ENCODE data around the gene PAAF1.
"Not testable (repeated sequence)": the region's sequence is repeated elsewhere in the genome, so short reads cannot be mapped to it uniquely, and the experiment has no call there.

Gene PAAF1, protein sequence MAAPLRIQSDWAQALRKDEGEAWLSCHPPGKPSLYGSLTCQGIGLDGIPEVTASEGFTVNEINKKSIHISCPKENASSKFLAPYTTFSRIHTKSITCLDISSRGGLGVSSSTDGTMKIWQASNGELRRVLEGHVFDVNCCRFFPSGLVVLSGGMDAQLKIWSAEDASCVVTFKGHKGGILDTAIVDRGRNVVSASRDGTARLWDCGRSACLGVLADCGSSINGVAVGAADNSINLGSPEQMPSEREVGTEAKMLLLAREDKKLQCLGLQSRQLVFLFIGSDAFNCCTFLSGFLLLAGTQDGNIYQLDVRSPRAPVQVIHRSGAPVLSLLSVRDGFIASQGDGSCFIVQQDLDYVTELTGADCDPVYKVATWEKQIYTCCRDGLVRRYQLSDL

DNA sequence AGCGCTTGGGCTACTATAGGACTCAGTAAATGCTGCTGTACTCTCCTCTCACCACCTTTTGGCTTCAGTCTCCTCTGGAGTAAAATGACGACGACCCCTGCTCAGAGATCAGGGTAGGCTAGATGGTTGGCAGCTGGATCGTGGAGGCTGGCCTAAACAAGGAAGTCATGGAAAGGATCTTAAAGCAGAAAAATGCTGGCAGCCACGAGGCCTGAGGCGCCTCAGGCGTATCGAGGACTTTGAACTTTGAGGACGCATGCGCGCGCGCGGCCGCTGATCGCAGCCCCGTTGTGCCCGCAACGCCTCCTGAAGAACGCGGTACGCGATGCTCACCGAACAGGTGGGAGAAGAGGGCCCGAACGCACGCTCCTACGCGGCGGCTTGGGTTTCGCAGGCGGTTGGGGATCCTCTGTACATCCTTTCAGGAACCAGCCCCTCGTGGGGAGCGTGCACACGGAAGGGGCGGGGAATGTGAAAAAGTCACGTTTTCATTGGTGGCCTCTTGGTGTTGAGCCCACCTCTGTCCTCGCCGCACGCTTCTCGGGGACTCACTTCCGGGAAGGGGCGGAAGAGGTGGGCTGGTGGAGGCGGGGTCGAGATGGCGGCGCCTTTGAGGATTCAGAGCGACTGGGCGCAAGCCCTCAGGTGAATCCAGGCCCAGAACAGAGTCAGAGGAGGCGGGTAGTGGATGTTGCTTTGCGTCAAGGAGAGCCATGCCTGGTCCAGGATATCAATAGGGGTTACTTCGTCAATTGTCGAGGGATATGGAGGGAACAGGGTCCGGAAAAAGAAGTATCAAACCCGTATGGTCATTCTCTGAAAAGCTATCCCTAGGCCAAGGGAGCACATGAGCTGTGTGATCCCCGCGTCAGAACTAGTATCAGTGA lies at the start of gene PAAF1, which contains the start of gene COA4:
Gene PAAF1 (plus strand): TSS at position 576 of the 887 bp plus-strand sequence. CDS start 23 bp downstream, at position 599.
Gene COA4 (minus strand): TSS at position 423 of the 887 bp plus-strand sequence. CDS start 3,468 bp downstream, outside the sequence.
- DNase-seq, result peak; percentile 76

DNA sequence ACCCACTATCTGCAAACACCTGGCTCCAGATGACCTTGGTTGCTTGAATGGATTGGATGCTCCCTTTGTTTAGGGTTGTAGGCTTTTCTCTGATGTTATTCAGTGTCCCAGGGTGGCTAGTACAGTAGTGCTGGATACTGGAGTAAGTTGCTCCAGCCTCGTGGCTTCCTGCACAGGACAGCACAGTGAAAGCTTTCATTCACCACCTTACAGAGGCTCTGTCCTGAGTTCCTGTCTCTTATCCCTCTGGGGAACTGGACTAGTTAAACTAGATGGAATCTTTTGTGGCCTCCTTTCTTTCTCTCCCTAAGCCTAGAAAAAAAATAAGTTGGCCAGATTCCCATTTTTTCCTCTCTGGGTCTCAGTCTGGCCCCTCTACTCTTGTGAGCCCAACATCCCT lies 46.5 kb upstream of the PAAF1 start:
- no peak for DNase-seq

- no peak for DNase-seq
These were observed 43.7 kb upstream of the PAAF1 start for GRCh38 chr11:73833067-73833466.

- DNase-seq, result no peak
These were observed 38.2 kb upstream of the PAAF1 start for GRCh38 chr11:73838443-73839122.

GRCh38 chr11:73839123-73839457 lies 37.7 kb upstream of the PAAF1 start:
- DNase-seq, result no peak

DNA sequence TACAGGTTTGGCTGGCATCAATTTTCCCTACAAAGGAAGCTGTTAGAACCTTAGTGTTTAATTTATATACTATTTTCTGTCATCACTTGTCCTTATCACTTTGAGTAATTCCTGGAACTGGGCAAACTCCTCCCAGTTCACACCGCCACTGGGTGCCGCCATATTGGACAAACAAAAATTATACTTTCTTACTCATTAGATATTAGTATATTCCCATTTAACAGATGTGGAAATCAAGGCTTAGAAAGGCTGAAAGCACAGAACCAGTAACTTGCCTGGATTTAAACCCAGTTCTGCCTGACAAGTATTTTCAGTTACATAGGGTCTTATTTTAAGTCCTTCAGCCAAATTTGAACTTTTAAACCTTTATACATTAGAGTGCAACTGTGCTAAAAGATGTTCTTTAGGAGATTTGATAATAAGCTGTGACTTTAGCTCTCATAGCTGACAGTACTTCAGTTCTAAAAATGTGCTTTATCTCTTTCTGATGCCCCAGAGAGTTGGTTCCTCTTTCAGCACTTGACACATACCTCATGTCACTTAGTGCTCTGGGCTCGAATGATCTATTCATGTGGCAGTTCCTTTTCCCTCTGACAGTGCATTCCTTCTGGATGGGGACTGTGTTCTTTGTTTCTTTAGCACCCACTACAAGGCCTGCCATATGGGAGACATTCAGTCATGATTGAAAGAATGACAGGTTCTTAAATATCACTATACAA lies 25.6 kb upstream of the PAAF1 start:
- DNase-seq, result no peak

DNA sequence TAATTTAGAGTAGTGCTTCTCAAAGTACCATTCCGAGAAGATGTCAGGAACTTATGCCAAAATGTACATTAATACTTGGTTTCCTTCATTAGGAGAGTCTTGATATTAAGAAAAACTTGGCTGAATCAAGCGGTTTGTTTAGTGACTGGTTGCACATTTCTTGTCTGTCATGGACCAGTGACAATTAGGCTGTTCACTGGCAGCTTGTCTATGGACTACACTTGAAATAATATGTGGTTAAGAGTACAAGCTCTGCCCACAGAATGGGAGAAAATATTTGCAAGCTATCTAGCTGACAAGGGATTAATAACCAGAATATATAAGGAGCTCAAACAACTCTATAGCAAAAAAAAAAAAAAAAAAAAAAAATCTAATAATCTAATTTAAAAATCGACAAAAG lies 24.8 kb upstream of the PAAF1 start:
- DNase-seq, result no peak

DNA sequence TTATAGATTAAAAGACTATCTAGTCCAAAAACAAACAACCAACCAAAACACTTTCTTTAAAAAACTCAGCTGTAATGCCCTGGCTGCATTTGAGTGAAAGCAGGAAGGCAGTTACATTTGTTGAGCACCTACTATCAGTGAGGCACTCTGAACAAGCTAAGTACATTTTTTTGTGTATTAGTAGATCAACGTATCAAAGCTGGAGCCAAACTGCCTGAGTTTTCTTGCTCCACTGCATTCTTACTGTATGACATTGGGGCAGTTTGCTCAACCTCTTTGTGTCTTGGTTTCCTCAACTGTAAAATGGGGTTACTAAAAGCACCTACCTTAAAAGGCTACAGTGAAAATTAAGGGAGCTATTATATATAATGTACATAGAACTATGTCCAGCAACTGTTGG lies 22.1 kb upstream of the PAAF1 start:
- DNase-seq, result no peak

DNA sequence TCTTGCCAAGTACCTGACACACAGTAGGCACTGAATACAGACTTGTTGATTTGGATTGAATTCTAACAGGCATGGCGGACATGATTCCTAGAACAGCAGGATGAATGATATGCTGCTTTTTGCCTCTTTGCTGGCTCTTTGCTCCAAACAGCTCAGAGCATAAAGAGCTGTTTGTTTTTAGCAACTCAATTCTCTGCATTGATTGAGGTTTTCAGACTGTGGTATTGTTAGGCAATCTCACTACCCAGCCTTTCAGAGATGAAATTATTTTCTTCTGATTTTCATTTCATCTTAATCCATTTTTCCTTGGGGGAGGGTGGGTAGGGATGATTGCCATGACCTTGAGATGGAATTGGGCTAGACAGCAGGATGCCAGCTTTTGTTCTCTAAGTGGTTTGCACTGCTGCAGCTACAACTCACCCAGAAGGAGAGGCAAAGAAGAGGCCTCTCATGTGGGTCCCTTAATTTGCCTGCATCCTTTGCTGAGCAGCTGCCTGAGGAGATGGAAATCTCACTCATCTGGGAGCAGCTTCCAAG lies 20.7 kb upstream of the PAAF1 start:
- DNase-seq, result no peak

GRCh38 chr11:73859671-73860070 lies 17.1 kb upstream of the PAAF1 start:
- no peak for DNase-seq

DNA sequence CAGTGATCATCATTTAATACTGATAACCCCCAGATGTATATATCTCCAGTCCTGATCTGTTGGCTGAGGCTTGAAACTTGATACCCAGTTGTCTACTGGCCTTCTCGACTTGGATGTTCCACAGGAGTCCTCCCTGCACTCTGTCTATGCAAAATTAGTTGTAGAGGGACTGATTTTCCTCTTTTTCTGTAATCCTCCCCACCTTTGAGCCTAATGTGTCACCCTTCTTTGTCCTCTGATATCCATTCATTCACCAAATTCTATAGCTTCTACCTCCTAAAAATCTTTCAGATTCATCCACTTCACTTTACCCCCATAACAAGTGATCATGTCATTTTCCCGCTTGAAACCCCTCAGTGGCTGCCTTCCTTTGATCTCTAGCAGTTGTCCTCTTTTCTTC lies 16.6 kb upstream of the PAAF1 start:
- no peak for DNase-seq

DNA sequence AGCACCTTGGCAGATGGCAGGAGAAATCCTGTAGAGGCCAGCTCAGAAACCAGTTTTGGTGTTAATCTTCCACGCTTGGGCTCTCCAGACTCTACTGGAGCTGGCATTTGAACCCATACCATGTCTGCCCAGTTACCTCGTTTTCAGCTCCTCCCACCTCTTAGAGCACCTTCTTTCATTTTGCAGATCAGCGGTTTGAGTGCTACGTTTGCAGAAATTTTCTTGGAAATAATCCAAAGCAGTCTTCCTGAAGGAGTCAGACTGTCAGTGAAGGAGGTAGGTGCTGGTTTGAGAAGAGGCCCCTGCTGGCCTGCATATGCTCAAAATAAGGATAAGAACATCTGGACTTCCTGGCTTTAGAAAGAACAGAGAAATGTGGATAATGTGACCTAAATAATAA lies 13.8 kb upstream of the PAAF1 start:
- DNase-seq, result no peak

DNA sequence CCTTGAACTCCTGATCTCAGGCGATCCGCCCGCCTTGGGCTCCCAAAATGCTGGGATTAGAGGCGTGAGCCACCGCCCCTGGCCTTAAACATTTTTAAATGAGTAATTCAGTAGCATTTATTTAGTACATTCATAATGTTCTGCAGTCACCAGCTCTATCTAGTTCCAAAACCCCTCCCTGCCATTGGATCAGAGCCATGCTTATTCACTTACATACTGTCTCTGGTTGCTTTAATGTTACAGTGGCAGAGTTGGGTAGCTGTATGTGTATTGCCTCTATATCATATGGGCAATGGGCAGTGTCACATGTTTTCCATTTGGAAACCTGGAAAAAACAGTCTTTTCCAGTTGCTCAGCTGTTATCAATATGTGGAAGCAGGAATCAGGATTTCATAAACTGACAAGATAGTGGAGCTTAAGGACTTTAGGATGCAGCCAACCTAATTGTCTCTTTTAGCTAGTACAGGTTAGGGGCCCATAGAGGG lies 10.7 kb upstream of the PAAF1 start:
- DNase-seq, result no peak

DNA sequence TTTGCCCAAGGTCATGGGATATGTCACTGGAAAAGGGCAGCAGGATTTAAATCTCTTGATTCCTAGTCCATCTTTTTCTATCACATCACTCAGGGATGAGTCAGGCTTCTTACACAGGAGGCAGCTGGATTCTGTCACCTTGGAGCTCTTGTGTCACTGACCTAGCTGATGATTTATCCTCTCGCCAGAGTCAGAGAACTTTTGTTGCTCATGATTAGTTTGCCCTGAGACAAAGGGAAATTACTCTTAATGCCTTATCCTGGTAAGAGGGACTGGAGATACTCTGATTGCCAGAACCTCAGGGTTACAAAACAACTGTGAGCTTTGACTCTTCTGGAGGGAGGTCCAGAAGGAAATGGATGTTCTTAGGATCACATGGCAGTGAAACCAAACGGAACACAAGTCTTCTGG lies 10.2 kb upstream of the PAAF1 start:
- no peak for DNase-seq

- no peak for DNase-seq
These were observed 7.4 kb upstream of the PAAF1 start for GRCh38 chr11:73869332-73869949.

GRCh38 chr11:73870261-73870660 lies 6.5 kb upstream of the PAAF1 start:
- DNase-seq, result no peak

GRCh38 chr11:73872749-73873357 lies 3.9 kb upstream of the PAAF1 start:
- DNase-seq, result no peak

DNA sequence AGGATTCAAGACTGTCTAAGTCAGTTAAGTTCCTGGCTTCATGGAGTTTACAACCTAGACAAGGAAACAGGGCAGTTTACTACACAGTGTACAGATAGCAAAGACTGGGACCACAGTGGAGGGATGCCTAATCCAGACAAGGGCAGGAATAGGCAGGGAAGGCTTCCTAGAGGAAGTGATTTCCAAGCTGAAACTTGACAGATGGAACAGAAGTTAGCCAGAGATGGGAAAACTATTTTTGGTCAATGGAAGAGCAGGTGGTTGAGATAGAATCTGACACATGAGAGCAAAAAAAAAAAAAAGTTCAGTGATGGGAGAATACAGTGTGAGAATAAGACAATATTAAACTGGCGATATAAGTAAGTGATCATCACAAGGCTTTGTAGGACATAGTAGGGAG lies 1.4 kb upstream of the PAAF1 start:
- DNase-seq, result no peak

DNA sequence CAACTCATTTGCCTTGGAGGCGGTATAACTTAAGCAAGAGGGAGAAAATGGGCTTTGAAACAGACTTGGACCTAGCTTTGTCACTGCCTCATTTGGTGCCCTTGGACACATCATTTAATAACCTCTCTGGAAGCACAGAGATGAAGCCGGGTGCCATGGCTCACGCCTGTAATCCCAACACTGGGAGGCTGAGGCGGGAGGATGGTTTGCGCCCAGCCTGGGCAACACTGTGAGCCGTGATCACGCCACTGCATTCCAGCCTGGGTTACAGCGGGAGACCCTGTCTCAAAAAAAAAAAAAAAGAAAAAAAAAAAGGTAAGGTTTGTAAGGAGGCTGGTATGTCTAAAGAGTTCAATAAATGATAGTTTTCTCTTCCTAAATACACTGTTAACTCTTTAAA lies 959 bp upstream of the PAAF1 start:
- DNase-seq, result no peak

DNA sequence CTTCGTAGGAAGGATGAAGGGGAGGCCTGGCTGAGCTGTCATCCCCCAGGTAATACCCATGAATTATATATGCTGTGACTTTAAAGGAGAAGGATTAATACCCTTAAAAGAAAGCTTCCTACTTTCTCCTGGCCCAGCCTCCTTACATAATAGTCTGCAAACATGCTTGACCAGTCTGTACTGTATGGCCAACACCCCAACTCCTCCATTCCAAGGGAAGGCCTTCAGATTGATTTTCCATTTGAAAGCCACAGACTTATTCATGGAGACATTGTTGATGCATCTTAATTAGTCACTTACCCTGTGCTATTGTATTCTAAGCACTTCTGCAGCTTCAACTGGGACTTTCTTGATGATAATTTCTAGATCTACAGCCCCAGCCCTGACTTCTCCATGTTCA lies 2.0 kb downstream of the PAAF1 start:
- no peak for DNase-seq

DNA sequence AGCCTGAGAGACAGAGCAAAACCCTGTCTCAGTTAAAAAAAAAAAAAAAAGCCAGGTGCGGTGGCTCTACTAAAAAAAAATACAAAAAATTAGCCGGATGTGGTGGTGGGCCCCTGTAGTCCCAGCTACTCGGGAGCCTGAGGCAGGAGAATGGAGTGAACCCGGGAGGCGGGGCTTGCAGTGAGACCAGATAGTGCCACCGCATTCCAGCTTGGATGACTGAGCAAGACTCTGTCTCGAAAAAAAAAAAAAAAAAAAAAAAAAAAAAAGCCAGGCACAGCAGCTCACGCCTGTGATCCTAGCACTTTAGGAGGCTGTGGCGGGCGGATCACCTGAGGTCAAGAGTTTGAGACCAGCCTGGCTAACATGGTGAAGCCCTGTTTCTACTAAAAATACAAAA lies 3.6 kb downstream of the PAAF1 start:
- DNase-seq, result not testable (repeated sequence)

All from GOT3 (cell line).